Spinal cord (tissue), 10 donors: Measurements from ENCODE around the gene PPP6R3. TPM values are rescaled to one million over a fixed set of nuclear protein-coding genes. Genes with fewer than 3 reads are reported as not detected.

ENCODE experiments used
- DNase-seq, 6 donors: peaks; one replicate each; pipeline versions ENCODE4 v3.0.0 to v3.0.0-alpha.2; 2013 to 2015; ENCODE audit warnings: low spot score in 6 of 6, low read depth in 4 of 6
- H3K27ac ChIP-seq: one replicate; pipeline ENCODE4 v1.5.1; 2013; ENCODE audit warnings: low read depth, low read length, control low read depth
- H3K27me3 ChIP-seq: one replicate; pipeline ENCODE4 v1.6.1; 2013; ENCODE audit warnings: low read length; ENCODE audit not compliant: control insufficient read depth, insufficient read depth
- H3K36me3 ChIP-seq: one replicate; pipeline ENCODE4 v1.6.1; 2013; ENCODE audit warnings: low read length; ENCODE audit not compliant: control insufficient read depth, insufficient read depth
- H3K4me1 ChIP-seq: one replicate; pipeline ENCODE4 v1.6.1; 2013; ENCODE audit warnings: low read length; ENCODE audit not compliant: control insufficient read depth, insufficient read depth
- H3K4me3 ChIP-seq: one replicate; pipeline ENCODE4 v1.5.1; 2013; ENCODE audit warnings: low read depth, low read length, control low read depth
- H3K9me3 ChIP-seq: one replicate; pipeline ENCODE4 v1.6.1; 2013; ENCODE audit warnings: low read length; ENCODE audit not compliant: control insufficient read depth, insufficient read depth
- WGBS: methylation state at CpG from one replicate; pipeline ENCODE4 v1.1.5; 2013; ENCODE audit warnings: missing lambda C conversion rate; ENCODE audit not compliant: insufficient coverage; 5-methylcytosine and 5-hydroxymethylcytosine counted together
- polyA plus RNA-seq, 2 donors: library from polyadenylated mRNA; unstranded; fragments of 120-200 nt; gene quantifications; one replicate each; pipeline ENCODE4 v1.2.1, GENCODE V29; 2013; ENCODE audit not compliant: insufficient read length in 2 of 2
- total RNA-seq, 2 donors: library from RNA; depleted of rRNA in 1 of 2; stranded (reverse); fragments of 120-200 nt in 1 of 2; fragments of >200 nt in 1 of 2; gene quantifications; one replicate each; pipeline versions ENCODE4 v1.2.3 to v1.2.4, GENCODE V29; 2013 to 2014
- donor health status: healthy.

The PPP6R3 gene
- total and polyA plus RNA-seq, 4 donors = 62.4 to 154 (median 94.0) TPM

GRCh38 chr11:68659158-68659921 is 198.8 kb downstream of the PPP6R3 start:
- peak overlapping the region; percentile 76 for H3K27ac ChIP-seq
- H3K4me3 ChIP-seq = no peak overlapping the region
- WGBS = 20% methylated on average over 19 of the region's 22 CpGs
- H3K36me3 ChIP-seq = no peaks in the 10 kb centered on the region
- peaks cover 19% of the 10 kb centered on the region for H3K4me1 ChIP-seq
- H3K27me3 ChIP-seq = no peaks in the 10 kb centered on the region
- DNase-seq = peak; percentile 52 to 96 (median 79)
- H3K9me3 ChIP-seq = peaks cover 5% of the 10 kb centered on the region

DNA sequence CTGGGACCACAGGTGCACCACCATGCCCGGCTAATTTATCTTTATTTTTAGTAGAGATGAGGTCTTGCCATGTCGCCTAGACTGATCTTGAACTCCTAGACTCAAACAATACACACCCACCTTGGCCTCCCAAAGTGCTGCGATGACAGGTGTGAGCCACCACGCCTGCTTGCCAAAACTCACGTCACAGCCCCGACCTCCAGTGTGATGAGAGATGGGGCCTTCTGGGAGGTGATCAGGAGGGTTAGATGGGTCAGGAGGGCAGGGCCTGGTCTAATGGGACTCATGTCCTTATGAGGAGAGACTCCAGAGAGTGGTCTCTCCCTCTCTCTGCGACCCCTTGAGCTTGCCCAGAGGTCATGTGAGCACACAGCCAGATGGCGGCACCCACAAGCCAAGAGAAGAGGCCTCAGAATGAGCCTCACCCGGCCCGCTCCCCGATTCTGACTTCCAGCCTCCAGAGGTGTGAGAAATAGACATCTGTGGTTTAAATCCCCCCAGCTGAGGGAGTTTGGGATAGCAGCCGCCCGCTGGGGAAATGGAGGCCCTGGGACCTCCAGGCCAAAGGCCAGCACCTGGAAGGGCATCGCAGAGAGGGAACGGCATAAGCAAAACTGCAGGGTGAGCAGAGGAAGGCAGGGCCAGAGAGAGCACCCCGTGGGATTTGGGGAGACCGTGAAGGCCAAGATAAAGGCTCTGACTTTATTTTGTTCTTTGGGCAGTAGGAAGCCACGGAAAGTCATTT is 199.7 kb downstream of the PPP6R3 start:
- no peaks in the 10 kb centered on the region for H3K36me3 ChIP-seq
- peaks cover 19% of the 10 kb centered on the region for H3K4me1 ChIP-seq
- WGBS = 96% methylated on average over 11 of the region's 18 CpGs
- peaks cover 3% of the 10 kb centered on the region for H3K9me3 ChIP-seq
- H3K4me3 ChIP-seq = no peak overlapping the region
- peak overlapping the region; percentile 76 for H3K27ac ChIP-seq
- H3K27me3 ChIP-seq = no peaks in the 10 kb centered on the region
- no peak for DNase-seq

DNA sequence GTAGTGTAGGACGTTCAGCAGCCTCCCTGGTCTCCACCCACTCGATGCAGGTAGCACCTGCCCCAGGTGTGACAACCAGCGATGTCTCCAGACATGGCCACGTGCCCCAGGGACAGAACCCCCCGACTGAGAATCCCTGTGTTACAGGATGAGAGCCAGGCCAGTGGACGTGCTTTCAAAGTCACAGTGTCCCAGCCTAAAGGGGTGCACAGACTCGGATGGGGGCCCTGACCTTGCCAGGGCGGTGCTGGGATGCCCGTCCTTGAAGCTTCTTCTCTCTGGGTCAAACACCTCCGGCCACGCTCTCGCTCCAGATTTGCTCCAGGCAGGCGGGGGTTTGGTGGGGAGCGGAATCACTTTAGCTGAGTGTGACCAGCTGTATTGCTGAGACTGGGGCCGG is 200.5 kb downstream of the PPP6R3 start:
- no peaks in the 10 kb centered on the region for H3K36me3 ChIP-seq
- no peaks in the 10 kb centered on the region for H3K9me3 ChIP-seq
- H3K27ac ChIP-seq = no peak overlapping the region
- 87% methylated on average over 15 of the region's 15 CpGs for WGBS
- H3K4me1 ChIP-seq = peaks cover 19% of the 10 kb centered on the region
- no peak for DNase-seq
- H3K4me3 ChIP-seq = no peak overlapping the region
- H3K27me3 ChIP-seq = no peaks in the 10 kb centered on the region

DNA sequence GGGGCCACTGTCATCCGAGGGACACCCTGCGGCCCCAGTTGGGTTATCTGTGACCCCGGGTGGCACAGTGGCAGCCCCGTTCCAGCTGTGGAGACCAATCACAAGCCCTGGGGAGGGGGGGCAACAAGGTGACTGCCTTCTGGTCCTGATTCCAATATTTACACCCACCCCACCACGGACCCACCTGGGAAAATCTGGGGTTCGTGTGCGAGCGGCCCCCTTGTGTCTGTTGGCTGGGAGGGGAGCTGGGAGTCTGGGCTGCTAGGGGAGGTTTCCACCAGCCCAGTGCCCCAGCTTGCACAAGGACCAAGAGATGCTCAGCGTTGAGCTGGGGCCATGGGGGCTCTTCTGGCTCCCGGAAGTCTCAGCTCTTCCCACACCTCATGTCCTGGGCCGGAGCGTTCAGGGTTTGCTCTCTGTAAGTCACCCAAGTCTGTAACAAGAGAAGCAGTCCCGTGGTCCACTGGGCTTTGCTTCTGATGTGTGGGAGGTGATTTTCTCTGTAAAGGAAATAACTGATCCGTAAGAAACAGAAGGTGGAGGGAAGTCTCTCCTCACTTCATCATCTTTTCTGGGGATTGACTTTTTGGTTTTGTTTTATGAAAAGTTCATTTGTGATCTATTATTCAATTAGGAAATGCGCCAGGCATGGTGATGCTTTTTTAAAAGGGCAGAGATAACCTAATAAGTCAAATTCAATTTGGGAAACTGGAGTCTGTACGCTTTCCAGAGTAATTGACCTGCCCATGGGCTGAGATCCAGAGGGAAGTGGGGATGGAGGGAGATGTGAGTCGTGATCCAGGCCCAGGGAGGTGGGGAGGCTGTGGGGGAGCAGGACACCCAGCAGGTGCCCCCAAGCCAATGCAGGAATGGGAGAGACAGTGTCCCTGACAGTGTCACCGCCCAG is 201.4 kb downstream of the PPP6R3 start:
- no peak overlapping the region for H3K4me3 ChIP-seq
- H3K27ac ChIP-seq = no peak overlapping the region
- H3K27me3 ChIP-seq = no peaks in the 10 kb centered on the region
- H3K36me3 ChIP-seq = no peaks in the 10 kb centered on the region
- 78% methylated on average over 12 of the region's 18 CpGs for WGBS
- H3K9me3 ChIP-seq = no peaks in the 10 kb centered on the region
- H3K4me1 ChIP-seq = peaks cover 19% of the 10 kb centered on the region
- peak in 1 of 6 donors; percentile 8 for DNase-seq

DNA sequence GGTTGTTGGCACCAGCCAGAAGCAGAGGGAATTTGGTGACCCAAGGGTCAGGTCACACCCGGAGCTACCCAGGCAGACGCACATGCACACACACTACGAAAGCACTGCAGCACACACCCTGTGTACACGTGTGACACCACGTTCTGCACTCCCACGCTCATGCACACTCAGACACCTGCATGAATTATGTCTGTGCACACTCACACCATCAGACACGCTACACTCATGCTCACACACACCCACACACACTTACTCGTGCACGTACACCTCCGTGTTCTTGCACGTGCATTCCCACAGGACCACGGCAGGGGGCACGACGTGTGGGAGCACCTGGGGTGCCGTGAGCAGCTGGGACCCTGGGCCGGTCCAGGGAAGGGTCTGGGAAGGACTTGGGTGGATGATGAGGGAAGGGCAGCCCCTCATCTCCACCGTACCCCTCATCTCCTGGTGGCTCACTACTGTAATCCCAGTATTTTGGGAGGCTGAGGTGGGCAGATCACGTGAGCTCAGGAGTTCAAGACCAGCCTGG is 203.0 kb downstream of the PPP6R3 start:
- no peak for DNase-seq
- WGBS = 89% methylated on average over 17 of the region's 18 CpGs
- H3K36me3 ChIP-seq = no peaks in the 10 kb centered on the region

DNA sequence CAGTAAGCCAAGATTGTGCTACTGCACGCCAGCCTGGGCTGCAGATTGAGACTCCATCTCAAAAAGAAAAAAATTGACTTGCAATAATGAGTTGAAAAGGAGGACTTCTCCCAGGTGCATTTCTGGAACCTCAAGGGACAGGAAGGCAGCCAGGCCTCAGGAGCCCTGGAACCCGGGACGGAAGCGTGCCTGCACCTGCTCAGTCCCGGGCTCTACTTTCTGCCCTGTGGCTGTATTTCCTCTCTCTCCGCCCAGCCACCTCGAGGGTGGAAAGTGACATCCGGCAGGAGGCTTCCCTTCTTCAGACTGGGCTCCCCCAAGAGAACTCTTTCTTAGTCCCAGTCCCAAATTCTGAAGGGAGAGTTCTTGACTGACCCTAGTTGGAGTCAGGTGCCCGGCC is 203.6 kb downstream of the PPP6R3 start:
- Histone ChIP-seq H3K36me3 (no peaks in the 10 kb centered on the region), H3K27me3 (no peaks in the 10 kb centered on the region), H3K4me3 (no peak overlapping the region), H3K4me1 (peaks cover 13% of the 10 kb centered on the region), H3K27ac (no peak overlapping the region), H3K9me3 (no peaks in the 10 kb centered on the region)
- no peak for DNase-seq
- 92% methylated on average over 4 of the region's 9 CpGs for WGBS

More for the DNA sequence above, 203.0 kb downstream of the PPP6R3 start:
- no peaks in the 10 kb centered on the region for H3K9me3 ChIP-seq
- no peak overlapping the region for H3K4me3 ChIP-seq
- H3K27me3 ChIP-seq = no peaks in the 10 kb centered on the region
- no peak overlapping the region for H3K27ac ChIP-seq
- H3K4me1 ChIP-seq = peaks cover 19% of the 10 kb centered on the region

- Histone ChIP-seq H3K9me3 (no peaks in the 10 kb centered on the region), H3K4me3 (no peak overlapping the region), H3K36me3 (no peaks in the 10 kb centered on the region), H3K27me3 (no peaks in the 10 kb centered on the region), H3K4me1 (peaks cover 5% of the 10 kb centered on the region), H3K27ac (no peak overlapping the region)
- 100% methylated on average over 4 of the region's 7 CpGs for WGBS
- no peak for DNase-seq
Observed at GRCh38 chr11:68664906-68665305, 204.4 kb downstream of the PPP6R3 start.
